Stimulated activated CD8-positive, alpha-beta memory T cell treated with anti-CD3 and anti-CD28 coated beads, Interleukin-15, amount 100 ng/mL, for 1 hour (primary cell): ENCODE data around the gene BRAT1.
A peak's percentile ranks its signal among the peaks of the same experiment; 100 is the strongest.
"Not testable (repeated sequence)": the region's sequence is repeated elsewhere in the genome, so short reads cannot be mapped to it uniquely, and the experiment has no call there.

Experiments used
- DNase-seq: peaks from one replicate; pipeline ENCODE4 v3.0.0-alpha.2; 2020; ENCODE audit warnings: low read depth

BRAT1 gene

DNA sequence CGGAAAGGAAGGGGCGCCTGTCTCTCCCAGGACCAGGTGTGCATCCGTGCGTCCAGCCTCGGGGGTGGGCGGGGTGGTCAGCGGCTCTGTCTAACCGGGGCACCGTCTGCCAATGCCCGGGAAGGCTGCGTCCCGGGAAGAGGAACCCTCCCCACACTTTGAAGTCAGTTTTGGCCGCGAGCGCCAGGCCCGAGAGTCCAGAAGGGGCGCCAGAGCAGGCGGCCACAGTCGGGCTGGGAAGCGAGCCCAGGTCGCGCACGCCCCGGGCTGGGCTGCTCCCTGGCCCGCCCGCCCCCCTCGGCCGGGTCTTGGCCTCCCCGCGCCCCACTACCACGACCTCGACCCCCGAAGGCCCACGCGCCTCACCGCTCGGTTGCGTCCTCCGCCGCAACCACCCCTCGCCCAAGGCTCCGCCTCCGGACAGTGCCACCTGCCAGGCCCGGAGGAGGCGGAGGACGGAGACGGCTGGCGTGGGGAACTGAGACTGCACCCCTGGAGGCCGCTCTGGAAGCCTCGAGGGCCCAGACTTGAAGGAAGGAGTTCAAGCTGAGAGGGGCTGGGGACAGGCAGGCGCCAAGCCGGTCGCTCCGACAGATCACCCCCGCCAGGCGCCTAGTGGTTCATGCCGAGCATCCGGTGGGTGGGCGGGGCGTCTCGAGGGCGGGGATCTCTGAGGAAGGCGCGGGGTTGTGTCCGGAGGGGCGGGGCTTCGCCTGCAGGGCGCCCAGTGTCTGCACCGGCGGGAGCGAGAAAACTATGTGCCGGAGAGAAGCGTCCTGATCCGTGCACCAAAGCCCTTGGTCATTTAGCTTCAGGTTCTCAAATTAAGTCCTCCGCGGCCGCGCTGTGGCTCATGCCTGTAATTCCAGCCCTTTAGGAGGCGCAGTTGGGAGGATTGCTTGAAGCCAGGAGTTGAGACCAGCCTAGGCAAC, at the start of gene BRAT1:
Gene BRAT1, minus strand, starts transcription at position 404 of the 932 bp plus-strand sequence. CDS start 1,093 bp downstream, outside the sequence.
- peak; percentile 96 for DNase-seq

DNA sequence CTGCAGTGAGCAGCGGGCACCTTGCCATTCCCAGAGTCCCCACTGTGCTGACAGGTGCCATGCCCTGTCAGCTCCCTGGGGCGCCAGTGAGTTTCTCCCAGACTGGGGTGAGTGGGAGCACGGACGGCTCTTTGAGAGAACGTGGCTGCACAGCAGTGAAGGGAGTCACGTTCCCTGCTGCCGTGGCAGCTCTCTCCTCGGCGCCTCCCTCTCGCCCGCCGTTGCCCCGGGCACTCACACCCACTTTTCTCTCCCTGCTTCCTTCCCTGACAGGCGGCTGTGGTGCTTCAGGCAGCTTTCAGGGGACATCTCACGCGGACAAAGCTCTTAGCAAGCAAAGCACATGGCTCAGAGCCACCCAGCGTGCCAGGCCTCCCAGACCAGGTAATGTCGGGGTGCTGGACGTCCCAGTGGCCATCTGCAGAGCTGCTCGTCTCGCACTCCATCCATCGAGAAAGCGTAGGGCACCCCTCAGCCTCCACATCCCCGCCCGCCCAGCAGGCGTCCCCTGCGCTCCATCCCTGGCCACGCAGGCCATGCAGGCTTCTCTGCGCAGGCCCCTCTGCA, 49.4 kb upstream of the BRAT1 start:
- DNase-seq, result no peak

DNA sequence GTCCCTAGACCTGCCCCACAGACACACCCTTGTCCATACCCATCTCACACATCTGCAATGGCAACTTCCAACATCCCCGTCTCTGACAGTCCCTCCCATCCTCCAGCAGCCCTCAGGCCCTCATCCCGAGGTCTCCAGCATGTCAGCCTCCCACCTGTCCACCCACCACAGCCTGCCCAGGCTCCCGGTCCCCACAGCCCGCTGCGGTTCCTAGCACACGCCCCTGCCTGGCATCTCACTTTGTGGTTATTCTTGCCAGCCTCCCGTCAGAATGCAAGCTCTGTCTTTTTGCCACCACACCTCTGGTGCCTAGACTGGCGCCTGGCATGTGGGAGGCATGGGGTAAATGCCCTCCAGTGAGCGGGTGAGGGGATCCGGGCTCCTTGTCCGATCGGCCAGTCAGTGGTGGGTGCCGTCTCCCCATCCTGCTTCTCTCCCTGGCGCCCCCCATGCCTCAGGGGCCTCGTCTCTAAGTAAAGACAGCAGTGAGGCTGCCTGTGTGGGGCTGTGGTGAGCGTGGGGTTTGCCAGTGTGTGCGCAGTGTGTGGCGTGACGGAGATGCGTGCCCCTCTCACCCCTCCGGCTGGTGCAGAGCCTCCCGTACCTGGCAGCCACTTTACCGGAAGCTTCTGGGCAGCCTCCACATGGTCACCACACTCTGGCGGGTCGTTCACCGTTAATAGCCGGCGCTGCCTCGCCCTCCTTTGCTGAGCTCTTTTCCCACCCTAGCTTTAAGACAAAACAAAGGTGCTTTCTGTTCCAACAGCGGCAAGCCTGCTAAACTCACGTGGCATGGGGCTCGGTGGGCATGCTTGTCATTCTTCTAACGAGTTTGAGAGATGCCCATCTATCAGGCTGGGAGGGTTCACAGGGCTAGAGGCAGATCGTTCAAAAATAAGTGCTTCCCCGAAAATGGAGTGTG, 48.0 kb upstream of the BRAT1 start:
- no peak for DNase-seq

GRCh38 chr7:2602406-2603043, 47.2 kb upstream of the BRAT1 start:
- no peak for DNase-seq

GRCh38 chr7:2601907-2602306, 46.6 kb upstream of the BRAT1 start:
- no peak for DNase-seq

DNA sequence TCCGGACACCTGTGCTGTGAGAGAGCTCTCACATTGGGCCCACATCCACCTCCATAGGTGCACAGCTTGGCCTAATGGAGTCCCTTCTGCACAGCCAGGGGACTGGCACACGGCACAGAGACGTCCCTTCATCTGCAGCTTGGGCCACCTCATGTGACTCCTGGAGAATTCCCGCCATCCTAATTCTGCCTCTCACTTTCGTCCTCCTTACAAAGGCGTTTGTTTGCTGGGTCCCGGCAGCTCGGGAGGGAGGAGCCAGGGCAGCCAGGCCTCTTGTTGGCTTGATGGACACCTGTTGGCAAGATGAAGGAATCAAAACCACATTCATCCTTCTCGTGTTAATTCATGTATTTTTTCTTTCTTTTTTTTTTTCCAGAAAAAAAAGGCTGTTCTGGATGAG, 45.7 kb upstream of the BRAT1 start:
- no peak for DNase-seq

DNA sequence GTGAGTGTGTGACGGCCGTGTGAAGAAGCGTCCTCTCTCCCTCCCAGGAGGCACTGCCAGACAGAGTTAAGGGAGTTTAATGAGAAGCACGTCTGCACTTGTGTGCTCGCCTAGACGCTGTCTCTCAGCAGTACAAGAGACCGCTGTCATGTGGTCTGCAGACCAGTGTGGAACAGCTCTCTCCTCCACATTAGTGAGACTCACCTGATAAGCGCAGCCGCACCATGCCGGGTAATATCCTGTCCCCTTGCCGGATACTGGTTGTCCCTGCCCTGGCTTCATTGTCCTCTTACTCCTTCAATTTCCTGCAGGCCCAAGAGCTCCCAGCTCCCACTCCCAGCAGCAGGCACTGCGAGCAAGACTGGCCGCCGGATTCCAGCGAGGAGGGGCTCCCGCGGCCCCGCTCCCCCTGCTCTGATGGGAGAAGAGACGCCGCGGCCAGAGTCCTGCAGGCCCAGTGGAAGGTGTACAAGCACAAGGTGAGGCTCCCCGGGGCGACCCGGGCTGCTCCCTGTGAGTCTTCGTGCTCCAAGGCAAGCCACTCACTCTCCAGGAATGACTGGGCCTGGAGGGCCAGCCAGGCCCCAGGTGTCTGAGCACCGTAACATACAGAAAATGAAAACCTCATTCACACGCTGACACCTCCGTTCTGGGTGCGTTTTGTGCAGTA, 43.0 kb upstream of the BRAT1 start:
- DNase-seq, result no peak

DNA sequence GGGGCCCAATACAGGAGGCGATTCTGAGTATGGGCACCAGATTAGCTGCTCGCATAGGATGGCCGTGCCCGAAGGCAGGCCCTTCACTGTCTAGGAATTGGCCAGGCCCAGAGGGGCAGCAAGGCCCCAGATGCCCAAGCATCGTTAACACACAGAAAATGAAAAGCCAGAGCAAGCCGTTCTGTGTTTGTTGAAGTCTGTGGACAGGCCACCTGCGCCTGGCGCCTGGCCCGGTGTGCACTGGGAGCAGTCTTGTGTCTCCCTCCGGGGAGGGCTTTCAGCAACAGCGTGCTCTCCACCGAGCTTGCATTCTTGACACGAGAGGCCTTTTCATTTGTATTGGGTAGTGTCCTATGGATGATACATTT, 41.9 kb upstream of the BRAT1 start:
- no peak for DNase-seq

DNA sequence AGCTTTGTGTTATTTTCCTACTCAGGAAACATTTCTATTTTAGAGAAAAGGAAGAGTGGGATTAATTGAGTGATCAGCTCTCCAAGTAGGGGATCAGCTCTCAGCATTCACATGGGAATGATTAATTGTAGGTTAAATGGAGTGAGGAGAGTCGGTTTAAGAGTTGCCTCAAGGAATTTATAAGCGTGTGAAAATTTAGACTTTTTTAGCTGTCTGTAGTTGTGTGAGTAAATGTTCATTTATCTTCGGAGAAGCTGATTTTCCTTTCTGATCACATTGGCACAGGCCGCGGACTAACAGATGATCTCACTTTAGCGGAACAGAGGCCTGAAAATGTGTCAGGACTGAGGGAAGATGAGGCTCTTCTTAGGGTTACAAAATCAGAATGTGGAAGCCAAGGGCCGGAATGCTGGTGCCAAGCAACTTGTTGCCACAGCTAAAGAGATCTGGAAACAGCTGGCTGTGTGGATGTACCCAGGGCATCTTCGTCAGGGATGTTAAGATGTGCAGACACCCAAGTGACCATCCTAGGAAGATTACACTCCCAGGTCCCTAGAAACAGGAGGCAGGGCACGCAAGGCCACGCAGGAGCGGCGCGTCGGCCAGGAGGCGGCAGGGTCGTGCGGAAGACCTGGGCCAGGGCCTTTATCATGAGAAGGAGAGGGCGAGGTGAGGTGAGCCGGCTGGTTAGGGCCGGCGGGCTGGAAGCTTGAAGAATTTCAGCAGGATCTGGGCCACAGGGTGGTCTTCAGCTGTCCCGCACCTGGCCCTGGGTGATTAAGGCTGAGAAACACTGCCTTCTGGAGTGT, 41.3 kb upstream of the BRAT1 start:
- no peak for DNase-seq

DNA sequence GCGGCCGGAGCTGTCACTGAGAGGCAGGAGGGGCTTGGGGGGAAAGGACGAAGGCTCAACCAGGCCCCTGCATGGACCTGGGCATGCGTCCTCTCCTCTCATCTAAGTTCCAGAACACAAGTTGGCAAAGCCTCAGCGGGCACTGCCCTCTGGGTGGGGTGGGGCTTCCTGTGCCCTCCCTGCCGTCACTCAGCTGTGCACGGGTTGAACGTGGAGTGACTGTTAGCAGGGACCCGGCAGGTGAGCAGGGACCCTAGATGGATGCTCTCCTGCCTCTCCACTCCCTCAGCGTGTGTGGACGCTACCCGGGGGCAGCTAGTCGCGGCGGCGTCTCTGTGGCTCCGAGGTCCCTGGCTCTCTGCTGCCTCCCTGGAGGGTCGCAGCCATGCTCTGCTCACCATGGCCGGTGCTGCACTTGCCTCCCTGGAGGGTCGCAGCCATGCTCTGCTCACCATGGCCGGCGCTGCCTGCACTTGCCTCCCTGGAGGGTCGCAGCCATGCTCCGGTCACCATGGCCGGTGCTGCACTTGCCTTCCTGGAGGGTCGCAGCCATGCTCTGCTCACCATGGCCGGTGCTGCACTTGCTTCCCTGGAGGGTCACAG, 40.0 kb upstream of the BRAT1 start:
- DNase-seq, result no peak

- DNase-seq, result no peak
These were observed 39.3 kb upstream of the BRAT1 start for GRCh38 chr7:2594599-2594998.

GRCh38 chr7:2593036-2593727, 37.9 kb upstream of the BRAT1 start:
- no peak for DNase-seq

GRCh38 chr7:2592375-2592865, 37.1 kb upstream of the BRAT1 start:
- DNase-seq, result no peak

GRCh38 chr7:2589941-2590340, 34.6 kb upstream of the BRAT1 start:
- DNase-seq, result not testable (repeated sequence)

DNA sequence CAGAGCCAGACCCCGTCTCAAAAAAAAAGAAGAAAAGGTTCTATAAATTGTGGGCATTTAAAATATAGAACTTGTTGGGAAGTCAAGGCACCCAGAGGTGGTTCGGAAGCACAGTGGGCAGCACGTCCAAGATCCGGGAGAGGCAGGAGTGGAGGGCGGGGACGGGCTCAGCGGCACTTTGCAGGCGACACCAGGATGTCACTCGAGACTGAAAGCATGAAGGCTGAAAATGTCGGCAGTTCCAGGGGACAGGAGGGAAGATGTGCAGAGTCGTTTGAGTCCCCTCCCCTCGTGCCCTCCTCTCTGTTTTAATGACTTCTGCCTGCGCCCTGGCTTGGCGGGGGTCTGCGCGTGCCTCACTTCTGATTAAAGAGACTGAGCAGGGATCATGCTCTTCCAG, 34.0 kb upstream of the BRAT1 start:
- no peak for DNase-seq

- DNase-seq, result no peak
These were observed 32.5 kb upstream of the BRAT1 start for GRCh38 chr7:2587778-2588177.

GRCh38 chr7:2587134-2587533, 31.8 kb upstream of the BRAT1 start:
- DNase-seq, result no peak

DNA sequence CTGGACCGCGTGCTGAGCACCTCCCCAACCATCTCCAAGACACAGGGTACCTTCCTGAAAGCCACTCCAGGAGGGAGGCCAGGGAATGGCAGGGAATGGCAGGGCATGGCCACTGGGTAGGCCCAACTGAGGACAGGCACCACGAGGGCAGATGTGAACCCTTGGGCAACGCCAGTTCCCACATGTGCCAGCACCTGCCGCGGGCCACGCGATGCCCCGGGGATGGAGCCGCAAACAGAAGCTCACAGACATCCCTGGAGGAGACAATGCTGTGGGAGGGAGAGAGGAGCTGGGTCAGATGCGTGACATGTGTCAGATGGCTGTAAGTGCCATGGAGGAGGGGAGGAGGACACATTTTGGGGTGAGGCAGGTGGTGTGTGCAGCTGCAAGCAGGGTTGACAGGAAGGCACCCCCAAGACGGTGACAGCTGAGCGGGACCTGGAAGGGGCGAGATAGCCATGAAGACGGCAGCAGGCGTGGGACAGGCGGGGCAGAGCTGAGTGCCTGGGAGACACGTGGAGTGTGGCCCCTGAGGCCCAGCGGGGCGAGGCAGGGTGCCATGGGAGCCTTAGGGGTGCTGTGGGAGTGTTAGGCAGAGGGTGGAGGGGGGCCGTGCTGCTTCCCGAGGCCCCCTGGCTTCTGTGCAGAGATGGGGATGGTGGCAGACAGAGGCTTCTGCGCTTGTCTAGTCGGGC, 31.1 kb upstream of the BRAT1 start:
- DNase-seq, result no peak

- DNase-seq, result no peak
These were observed 30.1 kb upstream of the BRAT1 start for GRCh38 chr7:2585446-2585845.
